ENCODE data around the gene FOXM1.

- TF ChIP-seq LEF1 (IDR thresholded peaks at IDR 0.05; ENCODE audit: borderline replicate concordance) (no peak), BHLHE40 (IDR thresholded peaks at IDR 0.05; ENCODE audit: borderline replicate concordance) (no peak), SP1 (IDR thresholded peaks at IDR 0.05) (no peak), TARDBP (IDR thresholded peaks at IDR 0.05) (no peak), FOXM1 (IDR thresholded peaks at IDR 0.05; ENCODE audit: borderline replicate concordance) (no peak), ELF4 (IDR thresholded peaks at IDR 0.05) (no peak), SUZ12 (IDR thresholded peaks at IDR 0.05) (no peak), HDGF (IDR thresholded peaks at IDR 0.05; ENCODE audit: borderline replicate concordance) (no peak), FOXK2 (IDR thresholded peaks at IDR 0.05) (no peak), FOXA1 (IDR thresholded peaks at IDR 0.05) (no peak), NFRKB (IDR thresholded peaks at IDR 0.05) (no peak), L3MBTL2 (conservative IDR thresholded peaks at IDR 0.05) (no peak), CTBP1 (IDR thresholded peaks at IDR 0.05; ENCODE audit: borderline replicate concordance) (no peak), ZNF384 (IDR thresholded peaks at IDR 0.05) (peak; percentile 71)
Observed at GRCh38 chr12:2900642-2901041, 23.7 kb upstream of the FOXM1 start.
